Breast epithelium (tissue), 3 donors: Measurements from ENCODE around the gene NRXN3.

ENCODE experiments used
- POLR2AphosphoS5 ChIP-seq, 3 donors: sonication (generic); formaldehyde crosslinking; IDR thresholded peaks; one replicate each; pipeline ENCODE4 v1.6.1; 2017; ENCODE audit warnings: antibody characterized with exemption in 3 of 3
- TF ChIP-seq, protein P1 (sequence below), 3 donors: fragments of 450-650 bp; IDR thresholded peaks; one replicate each; pipeline ENCODE4 v1.5.1; 2016 to 2017; ENCODE audit warnings: antibody characterized with exemption in 3 of 3, mild to moderate bottlenecking in 3 of 3, moderate library complexity in 3 of 3

DNA sequence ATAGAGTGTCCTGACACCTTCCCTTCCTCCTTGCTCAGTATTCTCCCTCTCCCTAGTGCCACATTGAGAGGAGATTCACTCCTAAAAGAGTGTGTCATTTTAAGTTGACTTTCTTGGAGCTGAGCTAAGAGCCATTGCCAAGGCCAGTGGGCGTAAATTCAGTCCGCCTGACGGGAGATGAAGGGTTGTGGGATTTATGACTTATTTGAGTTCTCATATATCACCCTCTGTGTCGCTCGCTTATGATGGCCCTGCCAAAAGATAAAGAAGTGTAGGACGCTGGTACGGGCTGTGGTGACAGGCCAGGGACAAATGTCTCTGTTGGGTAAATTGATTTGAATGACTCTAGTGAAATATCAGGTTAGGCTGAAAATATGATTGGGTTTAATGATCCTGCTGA, 867.4 kb downstream of the NRXN3 start:
- TF ChIP-seq, protein P1, sequence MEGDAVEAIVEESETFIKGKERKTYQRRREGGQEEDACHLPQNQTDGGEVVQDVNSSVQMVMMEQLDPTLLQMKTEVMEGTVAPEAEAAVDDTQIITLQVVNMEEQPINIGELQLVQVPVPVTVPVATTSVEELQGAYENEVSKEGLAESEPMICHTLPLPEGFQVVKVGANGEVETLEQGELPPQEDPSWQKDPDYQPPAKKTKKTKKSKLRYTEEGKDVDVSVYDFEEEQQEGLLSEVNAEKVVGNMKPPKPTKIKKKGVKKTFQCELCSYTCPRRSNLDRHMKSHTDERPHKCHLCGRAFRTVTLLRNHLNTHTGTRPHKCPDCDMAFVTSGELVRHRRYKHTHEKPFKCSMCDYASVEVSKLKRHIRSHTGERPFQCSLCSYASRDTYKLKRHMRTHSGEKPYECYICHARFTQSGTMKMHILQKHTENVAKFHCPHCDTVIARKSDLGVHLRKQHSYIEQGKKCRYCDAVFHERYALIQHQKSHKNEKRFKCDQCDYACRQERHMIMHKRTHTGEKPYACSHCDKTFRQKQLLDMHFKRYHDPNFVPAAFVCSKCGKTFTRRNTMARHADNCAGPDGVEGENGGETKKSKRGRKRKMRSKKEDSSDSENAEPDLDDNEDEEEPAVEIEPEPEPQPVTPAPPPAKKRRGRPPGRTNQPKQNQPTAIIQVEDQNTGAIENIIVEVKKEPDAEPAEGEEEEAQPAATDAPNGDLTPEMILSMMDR (IDR thresholded peaks at IDR 0.05), result no peak
- no peak for TF ChIP-seq POLR2AphosphoS5 (IDR thresholded peaks at IDR 0.05)
